ENCODE measurements around the gene TMEM263. TPM values are rescaled to one million over a fixed set of nuclear protein-coding genes. Genes with fewer than 3 reads are reported as not detected.

TMEM263 gene
- total and polyA plus RNA-seq, 2 donors (not counting 3 experiments of a cell fraction or from before 2014, with no cell fraction given) = 22.5 to 72.5 TPM

GRCh38 chr12:107007411-107007810 lies 51.7 kb downstream of the TMEM263 start:
- no peak for FAIRE-seq
- Histone ChIP-seq H3K27me3 (ENCODE audit: control insufficient read depth in 2 of 2, insufficient read depth in 2 of 2, low read length in 2 of 2) (no peaks in the 10 kb centered on the region), H3K27ac (ENCODE audit: insufficient read depth, low read depth, low read length) (no peak overlapping the region), H3K36me3 (ENCODE audit: control insufficient read depth in 2 of 2, extremely low read depth in 1 of 2, insufficient read depth in 2 of 2, low read length in 2 of 2) (no peaks in the 10 kb centered on the region), H3K9me3 (replicated peaks; ENCODE audit: control insufficient read depth, insufficient read depth, low read length) (no peaks in the 10 kb centered on the region), H3K9ac (replicated peaks; ENCODE audit: extremely low read depth, insufficient read depth, low read length) (no peak overlapping the region), H3K4me1 (ENCODE audit: control insufficient read depth, extremely low read depth, insufficient read depth, low read length) (no peaks in the 10 kb centered on the region), H3K4me2 (ENCODE audit: insufficient read depth, low read length) (no peak overlapping the region), H3K79me2 (ENCODE audit: control insufficient read depth, insufficient read depth, low read length) (no peaks in the 10 kb centered on the region), H3K4me3 (replicated peaks in 1 of 3; ENCODE audit: insufficient read depth in 1 of 3, low read depth in 1 of 3, low read length in 3 of 3) (no peak overlapping the region), H2AFZ (ENCODE audit: low read depth, low read length) (no peak overlapping the region), H3K9me1 (replicated peaks; ENCODE audit: control insufficient read depth, extremely low read depth, insufficient read depth, low read length) (no peaks in the 10 kb centered on the region), H4K20me1 (replicated peaks; ENCODE audit: control insufficient read depth, extremely low read depth, insufficient read depth, low read length) (no peaks in the 10 kb centered on the region)
- intact Hi-C loops (cut with micrococcal nuclease) (no loop called here), dilution Hi-C loops (cut with MboI; ENCODE audit: extremely low pct_ligation_motif_present, low sequenced_read_pairs) (no loop called here)
- DNase-seq (ENCODE audit: low read depth, low spot score) = no peak
- no TSS peak for BruUV-seq (replicated peaks)
- POLR2A ChIA-PET = interaction anchor here (0.6 kb wide), 1 partner anchor 51 kb away, joined by 3 read pairs; no protein-coding TSS in a partner anchor
- CTCF ChIA-PET = interaction anchor here (0.8 kb wide), 1 partner anchor 14 kb away, joined by 3 read pairs; no protein-coding TSS in a partner anchor
- TF ChIP-seq FOS (IDR thresholded peaks at IDR 0.05; ENCODE audit: borderline replicate concordance, insufficient read depth, low read length) = no peak
- no peak for TF ChIP-seq JUN (IDR thresholded peaks at IDR 0.05; ENCODE audit: borderline replicate concordance, insufficient read depth, insufficient read length, low read depth)

GRCh38 chr12:107011519-107011918 lies 55.8 kb downstream of the TMEM263 start:
- TF ChIP-seq POLR2AphosphoS5 (IDR thresholded peaks at IDR 0.05; ENCODE audit: insufficient read depth, low read depth, low read length) = no peak
- no peak for TF ChIP-seq MYC (IDR thresholded peaks at IDR 0.05; ENCODE audit: low read depth, low read length)
- Histone ChIP-seq H2AFZ (ENCODE audit: low read depth, low read length) (no peak overlapping the region), H3K4me1 (ENCODE audit: control insufficient read depth, extremely low read depth, insufficient read depth, low read length) (no peaks in the 10 kb centered on the region), H3K79me2 (ENCODE audit: control insufficient read depth, insufficient read depth, low read length) (no peaks in the 10 kb centered on the region), H4K20me1 (replicated peaks; ENCODE audit: control insufficient read depth, extremely low read depth, insufficient read depth, low read length) (no peaks in the 10 kb centered on the region), H3K4me2 (ENCODE audit: insufficient read depth, low read length) (no peak overlapping the region), H3K4me3 (replicated peaks in 1 of 3; ENCODE audit: insufficient read depth in 1 of 3, low read depth in 1 of 3, low read length in 3 of 3) (no peak overlapping the region), H3K36me3 (ENCODE audit: control insufficient read depth in 2 of 2, extremely low read depth in 1 of 2, insufficient read depth in 2 of 2, low read length in 2 of 2) (no peaks in the 10 kb centered on the region), H3K27ac (ENCODE audit: insufficient read depth, low read depth, low read length) (no peak overlapping the region), H3K9me1 (replicated peaks; ENCODE audit: control insufficient read depth, extremely low read depth, insufficient read depth, low read length) (no peaks in the 10 kb centered on the region), H3K27me3 (ENCODE audit: control insufficient read depth in 2 of 2, insufficient read depth in 2 of 2, low read length in 2 of 2) (no peaks in the 10 kb centered on the region), H3K9me3 (replicated peaks; ENCODE audit: control insufficient read depth, insufficient read depth, low read length) (no peaks in the 10 kb centered on the region), H3K9ac (replicated peaks; ENCODE audit: extremely low read depth, insufficient read depth, low read length) (no peak overlapping the region)
- intact Hi-C loops (cut with micrococcal nuclease) (no loop called here), dilution Hi-C loops (cut with MboI; ENCODE audit: extremely low pct_ligation_motif_present, low sequenced_read_pairs) (no loop called here)
- BruUV-seq (replicated peaks) = no TSS peak
- FAIRE-seq = no peak
- ChIA-PET POLR2A (no interaction called here), CTCF (no interaction called here)
- DNase-seq (ENCODE audit: low read depth, low spot score) = no peak
